ENCODE data around the gene RIPK1.
"Not testable (repeated sequence)": the region's sequence is repeated elsewhere in the genome, so short reads cannot be mapped to it uniquely, and the experiment has no call there.

RIPK1 gene

GRCh38 chr6:3068329-3069214, at the start of gene RIPK1:
Gene RIPK1 (plus strand): TSS chr6:3068494. CDS start chr6:3076824, 8,330 bp downstream.
- FAIRE-seq (no peak), DNase-seq (ENCODE audit: low spot score) (peak; percentile 79)

DNA sequence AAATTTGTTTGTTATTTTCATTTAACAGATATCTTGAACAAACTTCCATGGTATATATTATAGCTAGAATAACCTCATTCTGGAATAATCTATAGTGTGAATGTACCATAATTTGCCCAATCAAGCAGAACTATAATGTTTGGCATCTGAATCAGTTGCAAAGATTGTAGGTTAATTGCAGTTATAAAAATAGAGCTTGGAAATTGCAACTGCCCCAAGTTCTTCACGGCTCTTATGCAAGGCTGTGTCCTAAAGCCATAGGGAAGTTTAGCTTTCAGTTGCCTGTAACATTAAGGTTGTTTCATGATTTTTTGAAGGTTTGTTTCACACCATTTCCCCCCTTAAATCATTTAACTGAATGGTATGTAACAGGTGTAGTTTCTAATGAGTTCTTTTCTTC, 49.2 kb upstream of the RIPK1 start:
- DNase-seq (ENCODE audit: low spot score), result no peak
- FAIRE-seq, result no peak

- DNase-seq (ENCODE audit: low spot score) (no peak), FAIRE-seq (no peak)
Observed at GRCh38 chr6:3019749-3020320, 48.5 kb upstream of the RIPK1 start.

DNA sequence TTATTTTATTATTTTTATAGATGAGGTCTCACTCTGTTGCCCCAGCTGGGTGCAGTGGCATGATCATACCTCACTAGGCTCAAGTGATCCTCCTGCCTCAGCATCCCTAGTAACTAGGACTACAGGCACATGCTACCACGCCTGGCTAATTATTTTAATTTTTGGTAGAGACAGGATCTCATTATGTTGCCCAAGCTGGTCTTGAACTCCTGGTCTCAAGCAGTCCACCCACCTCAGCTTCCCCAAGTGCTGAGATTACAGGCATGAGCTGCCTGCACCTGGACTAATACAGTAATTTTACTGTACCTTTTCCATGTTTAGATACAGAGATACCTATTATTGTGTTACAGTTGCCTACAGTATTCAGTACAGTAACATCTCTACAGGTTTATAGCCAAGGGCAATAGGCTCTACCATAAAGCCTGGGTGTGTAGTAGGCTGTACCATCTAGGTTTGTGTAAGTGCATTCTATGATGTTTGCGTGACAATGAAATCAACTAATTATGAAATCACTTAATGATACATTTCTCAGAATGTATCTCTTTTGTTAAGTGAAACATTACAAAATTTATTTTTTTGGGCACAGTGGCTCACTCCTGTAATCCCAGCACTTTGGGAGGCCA, 47.2 kb upstream of the RIPK1 start:
- not testable (repeated sequence) for FAIRE-seq; DNase-seq (ENCODE audit: low spot score)

DNA sequence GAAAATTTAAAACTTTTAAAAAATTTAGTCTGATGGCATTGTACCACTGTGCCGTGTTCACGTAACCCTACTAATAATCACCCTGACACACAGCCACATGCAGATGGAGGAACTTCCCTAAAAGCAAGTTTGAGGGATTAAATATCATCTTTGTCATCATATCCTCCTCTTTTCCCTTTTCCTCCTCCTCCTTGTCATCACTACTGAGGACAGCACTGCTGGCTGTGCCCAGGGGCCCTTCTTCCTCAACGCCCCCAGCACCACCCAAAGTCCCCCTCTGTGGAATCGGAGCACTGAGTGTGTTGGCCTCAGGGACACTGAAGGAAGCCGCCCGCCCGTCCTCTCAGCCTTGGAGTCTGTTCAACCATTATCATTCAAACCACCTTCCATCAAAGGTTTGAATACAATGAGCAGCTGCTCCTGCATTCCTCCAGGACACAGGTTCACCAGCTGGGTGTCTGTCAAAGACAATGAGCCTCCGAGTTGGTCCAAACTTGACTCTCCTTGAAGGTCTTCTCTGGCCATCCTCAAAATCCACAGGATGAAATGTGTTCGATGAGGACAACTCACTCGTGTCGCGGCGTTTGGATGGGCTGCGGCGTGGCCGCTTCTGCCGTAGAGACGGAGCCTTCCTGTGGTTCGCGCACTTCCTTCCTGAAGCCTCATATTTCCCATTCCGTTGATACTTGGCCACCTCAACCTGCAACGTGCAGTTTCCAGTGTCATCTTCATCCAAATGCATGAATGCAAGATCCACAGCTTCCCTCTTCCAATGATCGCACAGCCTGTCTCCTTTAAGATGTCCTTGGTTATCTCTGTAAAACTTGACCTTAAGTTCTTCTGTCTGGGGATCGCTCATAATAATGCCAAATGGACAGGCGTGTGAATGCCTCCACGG, 45.3 kb upstream of the RIPK1 start:
- FAIRE-seq (no peak), DNase-seq (ENCODE audit: low spot score) (no peak)

GRCh38 chr6:3023663-3024483, 44.4 kb upstream of the RIPK1 start:
- DNase-seq (ENCODE audit: low spot score) (peak; percentile 75), FAIRE-seq (no peak)

- FAIRE-seq (no peak), DNase-seq (ENCODE audit: low spot score) (no peak)
Observed at GRCh38 chr6:3026791-3027626, 41.3 kb upstream of the RIPK1 start.

DNA sequence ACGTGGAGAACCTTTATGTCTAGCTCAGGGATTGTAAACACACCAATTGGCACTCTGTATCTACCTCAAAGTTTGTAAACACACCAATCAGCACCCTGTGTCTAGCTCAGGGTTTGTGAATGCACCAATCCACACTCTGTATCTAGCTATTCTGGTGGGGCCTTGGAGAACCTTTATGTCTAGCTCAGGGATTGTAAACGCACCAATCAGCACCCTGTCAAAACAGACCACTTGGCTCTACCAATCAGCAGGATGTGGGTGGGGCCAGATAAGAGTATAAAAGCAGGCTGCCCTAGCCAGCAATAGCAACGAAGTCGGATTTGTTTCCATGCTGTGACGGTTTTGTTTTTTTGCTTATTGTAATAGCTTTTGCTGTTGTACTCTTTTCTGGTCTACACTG, 40.1 kb upstream of the RIPK1 start:
- DNase-seq (ENCODE audit: low spot score); FAIRE-seq: not testable (repeated sequence)

DNA sequence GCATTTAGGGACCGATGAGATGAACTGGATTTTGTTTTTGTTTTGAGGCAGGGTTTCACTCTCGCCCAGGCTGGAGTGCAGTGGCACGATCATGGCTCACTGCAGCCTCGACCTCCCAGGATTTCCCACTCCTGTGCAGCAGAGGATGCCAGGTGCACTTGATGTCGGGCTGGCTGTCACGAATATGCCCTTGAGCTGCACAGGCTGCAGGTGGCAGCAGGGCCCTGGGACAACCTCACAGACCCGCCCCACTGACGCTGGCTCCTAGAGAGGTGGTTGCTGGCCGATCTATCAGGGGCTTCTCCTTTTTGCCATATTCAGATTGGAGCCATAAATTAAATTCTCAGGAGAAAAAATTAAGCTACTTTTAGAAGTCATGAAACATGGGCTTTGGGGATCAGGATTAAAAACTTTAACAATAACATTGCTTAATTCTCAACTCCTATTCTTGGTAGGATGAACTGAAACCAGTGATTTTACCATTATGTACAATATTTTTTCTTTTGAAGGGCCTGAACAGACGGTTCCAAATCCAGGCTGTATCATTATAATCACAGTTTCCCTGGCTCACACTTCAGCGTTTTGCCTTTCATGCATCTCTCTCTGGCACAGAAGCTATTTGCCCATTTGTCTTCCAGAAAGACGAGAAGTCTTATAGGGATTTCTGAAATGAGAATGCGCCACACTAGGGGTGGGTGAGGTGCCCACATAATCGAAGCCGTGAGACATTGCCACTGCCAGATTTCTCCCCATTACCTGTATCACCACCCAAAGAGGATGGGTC, 36.2 kb upstream of the RIPK1 start:
- no peak for FAIRE-seq
- DNase-seq (ENCODE audit: low spot score), result no peak

GRCh38 chr6:3032986-3033385, 35.3 kb upstream of the RIPK1 start:
- DNase-seq (ENCODE audit: low spot score) (peak; percentile 66), FAIRE-seq (peak; percentile 42)

DNA sequence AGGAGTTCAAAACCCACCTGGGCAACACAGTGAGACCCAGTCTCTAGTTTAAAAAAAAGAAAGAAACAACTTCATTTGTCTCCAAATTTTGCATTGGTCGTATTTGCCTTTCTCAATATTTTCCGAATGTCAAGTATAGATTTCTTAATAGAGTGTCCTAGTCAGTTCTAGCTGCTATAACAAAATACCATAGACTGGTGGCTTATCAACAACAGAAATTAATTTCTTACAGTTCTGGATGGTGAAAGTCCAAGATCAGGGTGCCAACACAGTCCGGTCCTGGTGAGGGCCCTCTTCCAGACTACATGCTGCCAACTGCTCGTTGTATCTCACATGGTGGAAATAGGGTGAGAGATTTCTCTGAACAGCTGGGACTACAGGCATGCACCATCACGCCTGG, 34.6 kb upstream of the RIPK1 start:
- FAIRE-seq (no peak), DNase-seq (ENCODE audit: low spot score) (no peak)

GRCh38 chr6:3035397-3035796, 32.9 kb upstream of the RIPK1 start:
- FAIRE-seq (no peak), DNase-seq (ENCODE audit: low spot score) (no peak)

DNA sequence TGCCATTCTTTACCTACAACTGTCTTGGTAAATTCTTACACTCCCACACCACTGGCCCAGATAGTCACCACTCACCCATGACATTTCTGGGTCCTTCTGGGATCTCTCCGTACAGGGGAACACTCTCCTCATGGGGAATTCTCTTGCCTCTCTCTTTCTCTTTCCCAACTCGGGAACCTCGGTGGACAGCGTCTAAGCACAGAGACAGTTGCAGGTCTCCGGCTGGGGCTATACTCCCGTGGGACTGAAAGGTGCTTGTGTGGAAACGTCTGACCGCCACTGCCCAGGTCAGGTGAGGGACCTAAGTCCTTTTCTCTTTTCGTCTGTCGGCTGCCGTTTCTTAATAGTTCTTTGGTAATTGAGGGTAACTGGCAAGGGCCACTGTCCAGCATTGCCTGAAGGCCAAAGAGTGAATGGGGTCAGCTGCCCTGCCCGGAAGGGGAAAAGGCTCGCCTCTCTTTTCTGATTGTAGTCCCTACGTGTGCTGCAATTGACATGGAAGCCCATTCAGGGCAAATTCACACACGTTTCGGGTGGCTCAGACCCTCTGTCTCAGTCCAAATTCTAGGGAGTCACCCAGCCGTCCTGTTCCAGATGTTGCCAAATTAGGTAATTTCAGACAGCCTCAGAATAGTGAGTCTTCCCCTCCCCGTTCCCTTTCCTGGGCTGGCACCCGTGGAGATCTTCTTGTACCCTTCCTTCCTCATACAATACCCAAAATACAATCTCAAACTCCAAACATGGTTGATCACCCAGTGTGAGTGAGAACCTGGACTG, 31.2 kb upstream of the RIPK1 start:
- no peak for FAIRE-seq
- DNase-seq (ENCODE audit: low spot score), result no peak

GRCh38 chr6:3037638-3038365, 30.5 kb upstream of the RIPK1 start:
- DNase-seq (ENCODE audit: low spot score) (no peak), FAIRE-seq (no peak)

DNA sequence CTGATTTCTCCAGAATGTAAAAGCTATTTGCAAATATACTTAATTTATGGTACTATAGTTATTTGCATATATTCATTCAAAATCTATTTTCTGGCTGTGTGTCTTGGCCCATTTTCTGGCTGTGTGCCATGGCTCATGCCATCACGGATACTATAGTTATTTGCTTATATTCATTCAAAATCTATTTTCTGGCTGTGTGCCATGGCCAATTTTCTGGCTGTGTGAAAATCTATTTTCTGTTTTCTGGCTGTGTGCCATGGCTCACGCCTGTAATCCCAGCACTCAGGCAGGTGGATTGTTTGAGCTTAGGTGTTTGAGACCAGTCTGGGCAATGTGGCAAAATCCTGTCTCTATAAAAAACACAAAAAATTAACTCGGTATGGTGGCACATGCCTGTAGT, 28.9 kb upstream of the RIPK1 start:
- FAIRE-seq (no peak), DNase-seq (ENCODE audit: low spot score) (no peak)

DNA sequence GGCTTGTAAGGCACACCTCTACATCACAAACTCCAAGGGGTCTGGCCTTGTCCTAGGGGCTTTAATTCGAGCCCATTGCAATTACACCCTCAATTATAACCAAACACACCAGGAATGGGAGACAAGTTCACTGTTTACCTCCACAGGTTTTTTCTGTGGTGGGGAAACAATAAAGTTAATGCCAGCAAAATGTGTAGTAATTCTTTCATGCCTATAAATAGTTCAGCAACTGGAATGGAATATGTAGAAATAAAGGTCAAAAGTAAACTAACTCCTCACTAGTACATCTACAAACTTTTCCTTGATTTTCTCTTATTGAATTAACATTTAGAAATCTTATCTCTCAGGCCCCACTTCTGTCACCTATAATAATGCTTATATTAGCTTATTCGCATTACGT, 27.1 kb upstream of the RIPK1 start:
- FAIRE-seq (no peak), DNase-seq (ENCODE audit: low spot score) (no peak)

DNA sequence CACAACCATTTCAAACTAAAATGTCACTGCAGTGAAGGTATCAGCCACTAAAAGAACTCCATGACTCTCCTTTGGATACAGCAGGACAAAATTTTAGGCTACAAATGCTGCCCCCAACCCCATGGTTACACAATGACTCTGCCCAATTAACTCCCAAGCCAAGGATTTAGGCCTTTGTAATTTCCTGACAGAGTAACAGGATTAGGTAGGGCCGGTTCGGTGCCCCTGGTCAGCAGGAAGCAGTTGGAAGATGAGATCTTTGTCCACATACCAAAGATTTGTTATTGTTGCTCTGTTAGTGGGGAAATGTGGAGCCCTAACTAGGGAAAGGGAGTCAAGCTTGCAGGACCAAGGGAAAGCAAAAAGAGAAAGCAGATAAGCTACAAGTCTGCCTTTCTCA, 26.7 kb upstream of the RIPK1 start:
- DNase-seq (ENCODE audit: low spot score) (no peak), FAIRE-seq (no peak)
